Right atrium auricular region (tissue), 2 donors: ENCODE measurements around the gene VPS13C. TPM values are rescaled to one million over a fixed set of nuclear protein-coding genes. Genes with fewer than 3 reads are reported as not detected.

Experiments
- DNase-seq: peaks from one replicate; pipeline ENCODE4 v3.0.0-alpha.2; 2019; ENCODE audit warnings: low spot score
- H3K27ac ChIP-seq, 2 donors: fragments of 200-600 bp; sonication (generic); 1 replicate in 1 of 2; 2 replicates in 1 of 2; pipeline ENCODE4 v1.5.1; 2016 to 2019
- H3K27me3 ChIP-seq, 2 donors: fragments of 200-600 bp; sonication (generic); one replicate each; pipeline versions ENCODE4 v1.5.1 to v1.6.0; 2017 to 2019
- H3K36me3 ChIP-seq: fragments of 200-600 bp; sonication (generic); one replicate; pipeline ENCODE4 v1.5.1; 2016
- H3K4me1 ChIP-seq, 2 donors: fragments of 200-600 bp; sonication (generic); one replicate each; pipeline versions ENCODE4 v1.5.1 to v1.6.0; 2017 to 2019
- H3K4me3 ChIP-seq, 2 donors: fragments of 200-600 bp; sonication (generic); 1 replicate in 1 of 2; 2 replicates in 1 of 2; pipeline ENCODE4 v1.5.1; 2017 to 2019; ENCODE audit warnings: mild to moderate bottlenecking in 1 of 2, moderate library complexity in 1 of 2
- H3K9me3 ChIP-seq, 2 donors: fragments of 200-600 bp; sonication (generic); one replicate each; pipeline ENCODE4 v1.5.1; 2019
- total RNA-seq, 2 donors: library from RNA; depleted of rRNA; stranded (reverse); fragments of >200 nt; gene quantifications; one replicate each; pipeline ENCODE4 v1.1.0, GENCODE V29; 2016
- TF ChIP-seq, protein P1 (sequence below), 2 donors: fragments of 200-600 bp; sonication (generic); IDR thresholded peaks; one replicate each; pipeline ENCODE4 v1.5.1; 2019; ENCODE audit warnings: antibody characterized with exemption in 2 of 2

The VPS13C gene
- total RNA-seq, 2 donors from 2014 or later: 30.3 to 41.9 TPM

DNA sequence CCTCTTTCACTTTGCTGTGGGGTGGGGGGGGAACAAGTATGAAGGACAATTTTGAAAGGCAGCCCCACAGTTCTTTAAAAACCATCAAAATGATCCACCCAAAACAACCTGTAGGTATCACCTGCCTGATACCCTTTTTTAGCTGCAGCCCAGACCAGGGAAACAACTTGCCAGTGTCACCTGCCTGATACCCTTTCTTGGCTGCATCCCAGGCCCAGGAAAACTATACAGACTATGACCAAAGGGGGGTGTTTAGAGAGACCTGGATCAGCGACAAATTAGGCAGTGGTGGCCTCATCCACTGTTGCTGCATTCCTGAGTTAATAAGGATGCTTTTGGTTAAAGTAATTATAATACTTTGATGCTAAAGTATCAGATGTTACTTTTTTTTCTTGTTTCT lies 122.0 kb downstream of the VPS13C start:
- H3K9me3 ChIP-seq: no peaks in the 10 kb centered on the region
- no peak overlapping the region for H3K27ac ChIP-seq
- no peak overlapping the region for H3K4me3 ChIP-seq
- no peaks in the 10 kb centered on the region for H3K4me1 ChIP-seq
- no peaks in the 10 kb centered on the region for H3K27me3 ChIP-seq
- peaks cover 12% of the 10 kb centered on the region for H3K36me3 ChIP-seq
- DNase-seq: no peak
- TF ChIP-seq, protein P1, sequence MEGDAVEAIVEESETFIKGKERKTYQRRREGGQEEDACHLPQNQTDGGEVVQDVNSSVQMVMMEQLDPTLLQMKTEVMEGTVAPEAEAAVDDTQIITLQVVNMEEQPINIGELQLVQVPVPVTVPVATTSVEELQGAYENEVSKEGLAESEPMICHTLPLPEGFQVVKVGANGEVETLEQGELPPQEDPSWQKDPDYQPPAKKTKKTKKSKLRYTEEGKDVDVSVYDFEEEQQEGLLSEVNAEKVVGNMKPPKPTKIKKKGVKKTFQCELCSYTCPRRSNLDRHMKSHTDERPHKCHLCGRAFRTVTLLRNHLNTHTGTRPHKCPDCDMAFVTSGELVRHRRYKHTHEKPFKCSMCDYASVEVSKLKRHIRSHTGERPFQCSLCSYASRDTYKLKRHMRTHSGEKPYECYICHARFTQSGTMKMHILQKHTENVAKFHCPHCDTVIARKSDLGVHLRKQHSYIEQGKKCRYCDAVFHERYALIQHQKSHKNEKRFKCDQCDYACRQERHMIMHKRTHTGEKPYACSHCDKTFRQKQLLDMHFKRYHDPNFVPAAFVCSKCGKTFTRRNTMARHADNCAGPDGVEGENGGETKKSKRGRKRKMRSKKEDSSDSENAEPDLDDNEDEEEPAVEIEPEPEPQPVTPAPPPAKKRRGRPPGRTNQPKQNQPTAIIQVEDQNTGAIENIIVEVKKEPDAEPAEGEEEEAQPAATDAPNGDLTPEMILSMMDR (IDR thresholded peaks at IDR 0.05): no peak

DNA sequence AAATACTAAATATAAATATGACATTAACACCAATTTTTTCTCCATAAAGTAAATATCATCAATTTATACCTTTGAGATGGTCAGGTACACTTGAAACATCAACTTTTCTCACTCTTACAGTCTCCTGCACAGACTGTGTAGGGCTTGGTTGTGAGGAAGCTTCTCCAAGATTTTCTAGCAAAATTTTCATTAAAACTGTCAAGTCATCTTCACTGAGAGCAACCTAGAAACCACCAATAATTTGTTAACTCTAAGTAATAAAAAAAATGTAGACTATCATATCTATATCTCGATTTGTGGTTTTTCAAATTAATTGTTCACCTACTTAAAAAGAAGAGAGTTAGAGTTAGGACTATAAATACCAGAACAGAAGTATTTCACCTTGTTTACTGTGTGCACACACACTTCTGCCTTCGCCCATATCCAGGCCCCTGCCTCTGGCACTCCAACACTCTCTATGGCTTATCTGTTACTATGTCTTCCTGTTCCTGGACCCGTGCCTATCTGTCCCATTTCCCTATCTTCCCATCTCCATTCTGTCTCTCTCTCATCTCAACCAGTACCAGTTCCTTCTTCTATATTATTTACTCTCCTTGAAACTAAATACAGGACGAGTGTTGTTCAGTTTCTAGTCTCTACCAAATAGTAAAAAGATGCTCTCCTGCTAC lies 123.6 kb downstream of the VPS13C start:
- Histone ChIP-seq H3K27ac (no peak overlapping the region), H3K9me3 (no peaks in the 10 kb centered on the region), H3K4me1 (no peaks in the 10 kb centered on the region), H3K27me3 (no peaks in the 10 kb centered on the region), H3K4me3 (no peak overlapping the region), H3K36me3 (peaks cover 12% of the 10 kb centered on the region)
- DNase-seq: no peak
- TF ChIP-seq, protein P1 (IDR thresholded peaks at IDR 0.05): no peak

DNA sequence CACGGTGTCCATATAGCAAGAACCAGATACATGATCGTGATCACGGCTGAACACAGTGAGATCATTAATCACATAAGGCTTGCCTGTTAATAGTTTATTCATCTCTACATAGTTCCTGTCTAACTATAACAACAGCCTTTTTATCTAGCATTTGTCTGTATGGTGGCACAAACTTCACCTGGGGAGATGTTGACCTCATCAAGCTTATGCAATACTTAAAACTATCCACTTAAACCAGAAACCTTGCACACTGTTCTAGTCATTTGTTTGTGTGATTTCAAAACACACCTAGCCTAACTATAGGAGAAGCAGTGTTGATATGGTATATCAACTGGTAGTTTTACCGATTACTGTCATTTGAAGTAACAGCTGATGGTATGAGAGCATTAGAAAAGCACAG lies 124.8 kb downstream of the VPS13C start:
- H3K36me3 ChIP-seq: peaks cover 5% of the 10 kb centered on the region
- no peak overlapping the region for H3K27ac ChIP-seq
- no peaks in the 10 kb centered on the region for H3K4me1 ChIP-seq
- TF ChIP-seq, protein P1 (IDR thresholded peaks at IDR 0.05): no peak
- no peak for DNase-seq
- H3K27me3 ChIP-seq: no peaks in the 10 kb centered on the region
- H3K4me3 ChIP-seq: no peak overlapping the region
- H3K9me3 ChIP-seq: no peaks in the 10 kb centered on the region

DNA sequence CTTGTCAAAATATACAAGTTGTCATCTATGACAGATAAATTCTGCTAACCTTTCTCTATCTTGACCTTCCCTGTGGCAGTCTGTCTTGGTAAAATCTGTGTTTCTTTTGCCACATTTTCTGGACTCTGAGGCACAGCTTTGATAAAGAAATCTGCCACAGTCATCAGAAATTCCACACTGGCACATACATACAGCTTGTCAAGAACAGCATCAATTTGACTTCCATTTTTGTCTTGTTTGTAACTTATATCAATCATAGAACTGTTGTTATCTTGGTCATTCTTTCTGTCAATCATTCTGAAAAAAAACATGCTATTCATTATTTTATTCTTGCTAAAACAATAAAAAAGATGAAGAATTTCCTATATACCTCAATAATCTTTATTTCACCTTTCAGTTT lies 130.8 kb downstream of the VPS13C start:
- no peak for DNase-seq
- H3K27ac ChIP-seq: no peak overlapping the region
- H3K27me3 ChIP-seq: no peaks in the 10 kb centered on the region
- H3K9me3 ChIP-seq: no peaks in the 10 kb centered on the region
- TF ChIP-seq, protein P1 (IDR thresholded peaks at IDR 0.05): no peak
- H3K4me3 ChIP-seq: no peak overlapping the region
- peaks cover 7% of the 10 kb centered on the region for H3K36me3 ChIP-seq
- no peaks in the 10 kb centered on the region for H3K4me1 ChIP-seq

DNA sequence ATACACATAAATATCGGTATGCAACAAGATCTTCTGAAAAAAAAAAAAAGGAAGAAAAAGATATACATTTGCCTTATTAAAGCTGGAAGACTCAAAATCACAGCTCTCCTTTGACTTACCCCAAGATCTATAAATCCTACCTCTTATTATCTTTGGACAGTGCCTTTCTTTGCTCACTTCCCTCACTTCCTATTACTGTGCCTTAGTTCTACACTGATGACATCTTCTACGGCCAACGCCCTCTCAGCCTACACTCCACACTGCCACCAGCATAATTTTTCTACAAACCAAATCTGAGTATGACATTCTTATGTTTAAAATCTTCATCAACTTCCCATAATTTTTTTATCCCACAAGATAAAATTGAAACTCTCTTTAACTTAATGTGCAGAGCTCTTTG lies 137.1 kb downstream of the VPS13C start:
- H3K36me3 ChIP-seq: peaks cover 32% of the 10 kb centered on the region
- no peak overlapping the region for H3K27ac ChIP-seq
- no peaks in the 10 kb centered on the region for H3K4me1 ChIP-seq
- no peak overlapping the region for H3K4me3 ChIP-seq
- no peaks in the 10 kb centered on the region for H3K9me3 ChIP-seq
- no peaks in the 10 kb centered on the region for H3K27me3 ChIP-seq
- no peak for DNase-seq
- TF ChIP-seq, protein P1 (IDR thresholded peaks at IDR 0.05): no peak

DNA sequence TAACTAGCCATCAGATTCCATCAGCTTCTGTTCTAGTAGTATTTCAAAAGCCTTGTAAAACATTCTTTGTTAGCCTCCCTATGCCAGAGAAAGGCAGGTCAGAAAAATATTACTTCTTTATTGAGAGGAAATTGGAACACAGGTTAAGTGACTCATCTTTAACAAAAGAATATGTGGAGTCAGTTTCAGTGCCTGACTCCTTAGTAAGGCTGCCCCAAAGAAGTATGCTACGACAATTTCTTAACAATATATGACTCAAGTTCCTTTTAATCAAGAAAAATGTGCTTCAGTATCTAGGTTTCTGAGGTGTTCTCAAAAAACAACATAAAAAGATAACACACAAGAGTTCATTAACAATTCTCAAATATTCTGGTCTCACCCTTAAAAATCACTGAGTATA lies 139.2 kb downstream of the VPS13C start:
- H3K27ac ChIP-seq: no peak overlapping the region
- DNase-seq: no peak
- H3K27me3 ChIP-seq: no peaks in the 10 kb centered on the region
- no peak overlapping the region for H3K4me3 ChIP-seq
- H3K36me3 ChIP-seq: peaks cover 32% of the 10 kb centered on the region
- H3K4me1 ChIP-seq: peaks cover 0 to 4% of the 10 kb centered on the region in 2 donors
- no peaks in the 10 kb centered on the region for H3K9me3 ChIP-seq
- TF ChIP-seq, protein P1 (IDR thresholded peaks at IDR 0.05): no peak
